Measurements from ENCODE around the gene LRRC45.

LRRC45 gene

GRCh38 chr17:82045936-82046484, 22.9 kb downstream of the LRRC45 start:
- ATAC-seq: no peak
- no peak for TF ChIP-seq ZNF8 (CRISPR knock-in tag; IDR thresholded peaks at IDR 0.05)
- TF ChIP-seq CREB5 (CRISPR knock-in tag; IDR thresholded peaks at IDR 0.05; ENCODE audit: low read depth): no peak
- TF ChIP-seq ZNF70 (CRISPR knock-in tag; IDR thresholded peaks at IDR 0.05): no peak
- no peak for TF ChIP-seq OSR1 (CRISPR knock-in tag; IDR thresholded peaks at IDR 0.05)
- TF ChIP-seq CSDC2 (CRISPR knock-in tag; IDR thresholded peaks at IDR 0.05): no peak
- TF ChIP-seq TCF4 (CRISPR knock-in tag; IDR thresholded peaks at IDR 0.05; ENCODE audit: borderline replicate concordance): no peak
- TF ChIP-seq ESRRG (CRISPR knock-in tag; IDR thresholded peaks at IDR 0.05): no peak
- TF ChIP-seq TSHZ2 (CRISPR knock-in tag; IDR thresholded peaks at IDR 0.05): no peak
- TF ChIP-seq POU6F1 (CRISPR knock-in tag; IDR thresholded peaks at IDR 0.05; ENCODE audit: borderline replicate concordance, low read depth): no peak
- no peak for TF ChIP-seq GLIS3 (CRISPR knock-in tag; IDR thresholded peaks at IDR 0.05)
- TF ChIP-seq, protein P1, sequence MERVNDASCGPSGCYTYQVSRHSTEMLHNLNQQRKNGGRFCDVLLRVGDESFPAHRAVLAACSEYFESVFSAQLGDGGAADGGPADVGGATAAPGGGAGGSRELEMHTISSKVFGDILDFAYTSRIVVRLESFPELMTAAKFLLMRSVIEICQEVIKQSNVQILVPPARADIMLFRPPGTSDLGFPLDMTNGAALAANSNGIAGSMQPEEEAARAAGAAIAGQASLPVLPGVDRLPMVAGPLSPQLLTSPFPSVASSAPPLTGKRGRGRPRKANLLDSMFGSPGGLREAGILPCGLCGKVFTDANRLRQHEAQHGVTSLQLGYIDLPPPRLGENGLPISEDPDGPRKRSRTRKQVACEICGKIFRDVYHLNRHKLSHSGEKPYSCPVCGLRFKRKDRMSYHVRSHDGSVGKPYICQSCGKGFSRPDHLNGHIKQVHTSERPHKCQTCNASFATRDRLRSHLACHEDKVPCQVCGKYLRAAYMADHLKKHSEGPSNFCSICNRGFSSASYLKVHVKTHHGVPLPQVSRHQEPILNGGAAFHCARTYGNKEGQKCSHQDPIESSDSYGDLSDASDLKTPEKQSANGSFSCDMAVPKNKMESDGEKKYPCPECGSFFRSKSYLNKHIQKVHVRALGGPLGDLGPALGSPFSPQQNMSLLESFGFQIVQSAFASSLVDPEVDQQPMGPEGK (CRISPR knock-in tag; IDR thresholded peaks at IDR 0.05; ENCODE audit: borderline replicate concordance): no peak

GRCh38 chr17:82046903-82047302, 23.8 kb downstream of the LRRC45 start:
- ATAC-seq: no peak
- TF ChIP-seq ZC3H10 (CRISPR knock-in tag; IDR thresholded peaks at IDR 0.05) (no peak), CREB5 (CRISPR knock-in tag; IDR thresholded peaks at IDR 0.05; ENCODE audit: low read depth) (no peak), ARNTL (CRISPR knock-in tag; IDR thresholded peaks at IDR 0.05; ENCODE audit: borderline replicate concordance, low read depth) (no peak), TCF4 (CRISPR knock-in tag; IDR thresholded peaks at IDR 0.05; ENCODE audit: borderline replicate concordance) (no peak), ISL1 (CRISPR knock-in tag; IDR thresholded peaks at IDR 0.05) (no peak), ZNF565 (CRISPR knock-in tag; conservative IDR thresholded peaks at IDR 0.05; ENCODE audit: low read depth) (no peak), CSDC2 (CRISPR knock-in tag; IDR thresholded peaks at IDR 0.05) (no peak), RARB (CRISPR knock-in tag; IDR thresholded peaks at IDR 0.05) (no peak), TSHZ2 (CRISPR knock-in tag; IDR thresholded peaks at IDR 0.05) (no peak), ZNF70 (CRISPR knock-in tag; IDR thresholded peaks at IDR 0.05) (no peak), POU6F1 (CRISPR knock-in tag; IDR thresholded peaks at IDR 0.05; ENCODE audit: borderline replicate concordance, low read depth) (no peak), ZFP3 (CRISPR knock-in tag; IDR thresholded peaks at IDR 0.05) (no peak), ZNF8 (CRISPR knock-in tag; IDR thresholded peaks at IDR 0.05) (no peak), ESRRG (CRISPR knock-in tag; IDR thresholded peaks at IDR 0.05) (no peak), PPARA (CRISPR knock-in tag; IDR thresholded peaks at IDR 0.05; ENCODE audit: borderline replicate concordance) (no peak), GLIS3 (CRISPR knock-in tag; IDR thresholded peaks at IDR 0.05) (no peak)
- TF ChIP-seq, protein P1 (CRISPR knock-in tag; IDR thresholded peaks at IDR 0.05; ENCODE audit: borderline replicate concordance): no peak
- TF ChIP-seq, protein P2, sequence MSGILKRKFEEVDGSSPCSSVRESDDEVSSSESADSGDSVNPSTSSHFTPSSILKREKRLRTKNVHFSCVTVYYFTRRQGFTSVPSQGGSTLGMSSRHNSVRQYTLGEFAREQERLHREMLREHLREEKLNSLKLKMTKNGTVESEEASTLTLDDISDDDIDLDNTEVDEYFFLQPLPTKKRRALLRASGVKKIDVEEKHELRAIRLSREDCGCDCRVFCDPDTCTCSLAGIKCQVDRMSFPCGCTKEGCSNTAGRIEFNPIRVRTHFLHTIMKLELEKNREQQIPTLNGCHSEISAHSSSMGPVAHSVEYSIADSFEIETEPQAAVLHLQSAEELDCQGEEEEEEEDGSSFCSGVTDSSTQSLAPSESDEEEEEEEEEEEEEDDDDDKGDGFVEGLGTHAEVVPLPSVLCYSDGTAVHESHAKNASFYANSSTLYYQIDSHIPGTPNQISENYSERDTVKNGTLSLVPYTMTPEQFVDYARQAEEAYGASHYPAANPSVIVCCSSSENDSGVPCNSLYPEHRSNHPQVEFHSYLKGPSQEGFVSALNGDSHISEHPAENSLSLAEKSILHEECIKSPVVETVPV (CRISPR knock-in tag; IDR thresholded peaks at IDR 0.05): no peak
